ENCODE data around the gene SNRPD1. TPM values are rescaled to one million over a fixed set of nuclear protein-coding genes. Genes with fewer than 3 reads are reported as not detected.

SNRPD1 gene
- total RNA-seq, 6 experiments from 2014 or later = 3.5 to 16.3 (median 9.4) TPM

- TF ChIP-seq POLR2A (IDR thresholded peaks at IDR 0.05) = no peak
- Histone ChIP-seq H3K4me3 (no peak overlapping the region), H3K36me3 (peaks cover 0 to 4% (median 1%) of the 10 kb centered on the region in 4 donors), H3K27me3 (no peaks in the 10 kb centered on the region), H3K27ac (no peak overlapping the region), H3K9me3 (no peaks in the 10 kb centered on the region), H3K4me1 (no peaks in the 10 kb centered on the region)
- no peak for DNase-seq
- intact Hi-C loops (cut with DNase I) = no loop called here
- no peak for ATAC-seq
Measured at GRCh38 chr18:21656402-21656801, 44.3 kb downstream of the SNRPD1 start.

- intact Hi-C loops (cut with DNase I) = no loop called here
- Histone ChIP-seq H3K27ac (no peak overlapping the region), H3K27me3 (no peaks in the 10 kb centered on the region), H3K4me3 (no peak overlapping the region), H3K9me3 (no peaks in the 10 kb centered on the region), H3K4me1 (no peaks in the 10 kb centered on the region), H3K36me3 (peaks cover 0 to 6% (median 2%) of the 10 kb centered on the region in 4 donors)
- no peak for ATAC-seq
- 60% methylated on average over 1 of the region's 2 CpGs for WGBS (ENCODE audit: insufficient coverage, low coverage, low lambda C conversion rate, missing lambda C conversion rate)
- TF ChIP-seq POLR2A (IDR thresholded peaks at IDR 0.05) = no peak
- TF ChIP-seq CTCF (IDR thresholded peaks at IDR 0.05) = no peak
- DNase-seq = no peak
Measured at GRCh38 chr18:21660078-21660477, 48.0 kb downstream of the SNRPD1 start.

- Histone ChIP-seq H3K27me3 (no peaks in the 10 kb centered on the region), H3K4me1 (no peaks in the 10 kb centered on the region), H3K4me3 (no peak overlapping the region), H3K9me3 (no peaks in the 10 kb centered on the region), H3K27ac (no peak overlapping the region), H3K36me3 (peaks cover 0 to 6% (median 2%) of the 10 kb centered on the region in 4 donors)
- intact Hi-C loops (cut with DNase I) = no loop called here
- no peak for ATAC-seq
- WGBS (ENCODE audit: insufficient coverage, low coverage, low lambda C conversion rate, missing lambda C conversion rate) = 95% methylated on average over 4 of the region's 9 CpGs
- DNase-seq = no peak
- TF ChIP-seq POLR2A (IDR thresholded peaks at IDR 0.05) = no peak
- TF ChIP-seq CTCF (IDR thresholded peaks at IDR 0.05) = no peak
Measured at GRCh38 chr18:21662581-21662980, 50.5 kb downstream of the SNRPD1 start.

GRCh38 chr18:21663578-21663977 is 51.5 kb downstream of the SNRPD1 start:
- WGBS (ENCODE audit: insufficient coverage, low coverage, low lambda C conversion rate, missing lambda C conversion rate) = 98% methylated on average over 7 of the region's 7 CpGs
- Histone ChIP-seq H3K27ac (no peak overlapping the region), H3K27me3 (no peaks in the 10 kb centered on the region), H3K36me3 (peaks cover 0 to 6% (median 0%) of the 10 kb centered on the region in 4 donors), H3K9me3 (no peaks in the 10 kb centered on the region), H3K4me3 (no peak overlapping the region), H3K4me1 (peaks cover 0 to 7% (median 0%) of the 10 kb centered on the region in 4 donors)
- TF ChIP-seq CTCF (IDR thresholded peaks at IDR 0.05) (no peak), POLR2A (IDR thresholded peaks at IDR 0.05) (no peak)
- ATAC-seq (no peak), DNase-seq (no peak)
- intact Hi-C loops (cut with DNase I) = no loop called here

GRCh38 chr18:21664069-21664468 is 52.0 kb downstream of the SNRPD1 start:
- no peak for TF ChIP-seq CTCF (IDR thresholded peaks at IDR 0.05)
- TF ChIP-seq POLR2A (IDR thresholded peaks at IDR 0.05) = no peak
- no peak for ATAC-seq
- no peak for DNase-seq
- WGBS (ENCODE audit: insufficient coverage, low coverage, low lambda C conversion rate, missing lambda C conversion rate) = 73% methylated on average over 2 of the region's 2 CpGs
- peaks cover 0 to 6% (median 0%) of the 10 kb centered on the region in 4 donors for H3K36me3 ChIP-seq
- intact Hi-C loops (cut with DNase I) = no loop called here
- no peak overlapping the region for H3K27ac ChIP-seq
- no peak overlapping the region for H3K4me3 ChIP-seq
- peaks cover 0 to 11% (median 0%) of the 10 kb centered on the region in 4 donors for H3K4me1 ChIP-seq
- H3K27me3 ChIP-seq = no peaks in the 10 kb centered on the region
- no peaks in the 10 kb centered on the region for H3K9me3 ChIP-seq

Measured in right lobe of liver (tissue), 6 donors.